Measurements from ENCODE around the gene PLCXD3. TPM values are rescaled to one million over a fixed set of nuclear protein-coding genes. Genes with fewer than 3 reads are reported as not detected.

PLCXD3 gene
- total and polyA plus RNA-seq, 9 of the 15 experiments (the other 6 are each of a cell fraction or from before 2014, with no cell fraction given) = not detected

DNA sequence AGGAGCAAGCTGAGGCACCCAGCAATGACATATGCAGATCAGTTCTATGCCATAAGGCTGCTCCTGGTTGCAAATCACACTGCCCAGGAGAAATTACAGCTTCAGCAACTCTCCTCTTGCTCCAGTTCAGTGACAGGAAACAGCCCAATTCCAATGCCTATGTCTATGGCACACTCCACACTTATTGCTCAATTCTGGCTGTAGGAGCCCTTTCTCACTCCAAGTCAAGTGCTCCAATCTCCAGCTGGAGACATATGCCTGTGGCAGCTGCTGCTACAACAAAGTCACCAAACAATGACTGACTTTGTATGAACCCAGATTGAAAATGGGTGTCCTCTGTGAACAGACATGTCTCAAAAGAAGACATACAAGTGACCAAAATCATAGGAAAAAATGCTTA, 31.8 kb upstream of the PLCXD3 start:
- no peak for DNase-seq (ENCODE audit: extremely low read depth in 1 of 4, low spot score in 3 of 4)
- Histone ChIP-seq H3K4me1 (replicated peaks in 1 of 2; ENCODE audit: control insufficient read depth in 2 of 2, insufficient read depth in 2 of 2, low read length in 2 of 2) (no peaks in the 10 kb centered on the region), H3K36me3 (ENCODE audit: control insufficient read depth, insufficient read depth, low read length) (no peaks in the 10 kb centered on the region), H3K79me2 (ENCODE audit: control insufficient read depth, insufficient read depth, low read length) (no peaks in the 10 kb centered on the region), H3K9me3 (replicated peaks; ENCODE audit: control insufficient read depth, insufficient read depth, low read depth, low read length) (peaks cover 3% of the 10 kb centered on the region; the same call in 1 of the 2 replicates), H3K27ac (ENCODE audit: extremely low read depth, low read depth, low read length) (no peak overlapping the region), H3K9me1 (ENCODE audit: control insufficient read depth, insufficient read depth, low read length) (no peaks in the 10 kb centered on the region), H3K4me3 (no peak overlapping the region), H2AFZ (ENCODE audit: low read depth, low read length) (no peak overlapping the region), H3K9ac (ENCODE audit: insufficient read depth in 1 of 2, low read depth in 2 of 2, low read length in 2 of 2) (no peak overlapping the region), H4K20me1 (replicated peaks; ENCODE audit: control insufficient read depth, insufficient read depth, low read length) (no peaks in the 10 kb centered on the region), H3K4me2 (ENCODE audit: insufficient read depth, low read length) (no peak overlapping the region), H3K27me3 (ENCODE audit: control insufficient read depth in 2 of 2, insufficient read depth in 2 of 2, low read length in 2 of 2) (no peaks in the 10 kb centered on the region)
- in situ Hi-C loops (cut with MboI) = no loop called here
- ChIA-PET CTCF (ENCODE audit: low intra/inter-chr PET ratio) (no interaction called here), POLR2A (no interaction called here)
- TF ChIP-seq, protein P1, sequence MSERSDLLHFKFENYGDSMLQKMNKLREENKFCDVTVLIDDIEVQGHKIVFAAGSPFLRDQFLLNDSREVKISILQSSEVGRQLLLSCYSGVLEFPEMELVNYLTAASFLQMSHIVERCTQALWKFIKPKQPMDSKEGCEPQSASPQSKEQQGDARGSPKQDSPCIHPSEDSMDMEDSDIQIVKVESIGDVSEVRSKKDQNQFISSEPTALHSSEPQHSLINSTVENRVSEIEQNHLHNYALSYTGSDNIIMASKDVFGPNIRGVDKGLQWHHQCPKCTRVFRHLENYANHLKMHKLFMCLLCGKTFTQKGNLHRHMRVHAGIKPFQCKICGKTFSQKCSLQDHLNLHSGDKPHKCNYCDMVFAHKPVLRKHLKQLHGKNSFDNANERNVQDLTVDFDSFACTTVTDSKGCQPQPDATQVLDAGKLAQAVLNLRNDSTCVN (CRISPR knock-in tag; IDR thresholded peaks at IDR 0.05) = no peak
- TF ChIP-seq SMARCB1 (IDR thresholded peaks at IDR 0.05; ENCODE audit: insufficient read length, low read depth) (no peak), NONO (IDR thresholded peaks at IDR 0.05; ENCODE audit: low read depth in 2 of 2, low read length in 1 of 2) (no peak), POLR2B (IDR thresholded peaks at IDR 0.05; ENCODE audit: low read depth, partially characterized antibody) (no peak), HIVEP1 (CRISPR knock-in tag; IDR thresholded peaks at IDR 0.05) (no peak), MNT (conservative IDR thresholded peaks at IDR 0.05) (no peak), CBX8 (IDR thresholded peaks at IDR 0.05; ENCODE audit: borderline replicate concordance, extremely low read depth, low read depth, low read length, poor library complexity, severe bottlenecking) (no peak), MITF (IDR thresholded peaks at IDR 0.05) (no peak), ZNF398 (CRISPR knock-in tag; IDR thresholded peaks at IDR 0.05) (no peak)
- no peak for FAIRE-seq
- intact Hi-C loops (cut with micrococcal nuclease) = no loop called here
- no peak for ATAC-seq
- no TSS peak for BruUV-seq (replicated peaks)

Data from K562 (cell line).